Eye (tissue), 1 donor: Measurements from ENCODE around the gene USP54.
"Not testable (repeated sequence)": the region's sequence is repeated elsewhere in the genome, so short reads cannot be mapped to it uniquely, and the experiment has no call there.

Source experiments
- DNase-seq: peaks from one replicate; pipeline ENCODE4 v3.0.0-alpha.2; 2015

The USP54 gene

DNA sequence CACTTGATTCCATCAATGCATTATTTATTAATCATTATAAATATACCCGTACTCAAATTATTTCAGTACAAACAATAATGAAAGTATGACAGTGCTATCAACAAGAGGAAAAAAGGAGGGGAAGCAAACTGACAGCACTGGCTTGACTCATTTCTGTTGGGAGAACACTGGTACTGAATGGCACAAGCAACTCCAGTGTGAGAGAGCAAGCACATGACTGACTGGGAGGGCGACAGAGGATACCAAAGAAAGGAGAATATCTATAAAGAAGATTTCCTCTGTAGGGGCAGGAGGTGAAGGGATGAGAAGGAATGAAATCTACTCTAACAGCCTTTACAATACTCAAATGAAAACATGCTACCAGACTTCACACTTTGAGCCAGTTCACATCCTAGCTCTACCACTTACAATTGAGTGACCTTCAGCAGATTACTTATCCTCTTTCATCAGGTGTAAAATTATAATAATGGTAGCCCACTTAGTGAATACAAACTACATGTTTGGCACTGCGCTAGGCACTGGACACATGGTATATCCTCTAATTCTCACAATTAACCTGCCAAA, 1.5 kb downstream of the USP54 start:
- no peak for DNase-seq

GRCh38 chr10:73588656-73589055, 2.5 kb downstream of the USP54 start:
- DNase-seq: no peak

GRCh38 chr10:73586583-73586984, 4.6 kb downstream of the USP54 start:
- peak; percentile 44 for DNase-seq

DNA sequence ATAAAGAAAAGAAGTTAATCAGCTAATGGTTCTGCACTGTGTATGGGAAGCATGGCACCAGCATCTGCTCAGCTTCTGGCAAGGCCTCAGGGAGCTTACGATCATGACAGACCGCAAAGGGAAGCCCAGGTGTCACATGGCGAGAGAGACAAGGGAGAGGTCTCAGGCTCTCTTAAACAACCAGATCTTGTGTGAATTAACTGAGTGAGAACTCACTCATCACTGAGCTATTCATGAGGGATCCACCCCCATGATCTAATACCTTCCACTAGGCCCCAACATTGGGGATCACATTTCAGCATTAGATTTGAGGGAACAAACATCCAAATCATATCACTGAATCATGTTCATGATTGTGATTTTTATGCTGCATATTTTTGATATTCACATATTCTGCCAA, 5.8 kb downstream of the USP54 start:
- no peak for DNase-seq

- DNase-seq: no peak
These were observed 6.4 kb downstream of the USP54 start for GRCh38 chr10:73584737-73585136.

DNA sequence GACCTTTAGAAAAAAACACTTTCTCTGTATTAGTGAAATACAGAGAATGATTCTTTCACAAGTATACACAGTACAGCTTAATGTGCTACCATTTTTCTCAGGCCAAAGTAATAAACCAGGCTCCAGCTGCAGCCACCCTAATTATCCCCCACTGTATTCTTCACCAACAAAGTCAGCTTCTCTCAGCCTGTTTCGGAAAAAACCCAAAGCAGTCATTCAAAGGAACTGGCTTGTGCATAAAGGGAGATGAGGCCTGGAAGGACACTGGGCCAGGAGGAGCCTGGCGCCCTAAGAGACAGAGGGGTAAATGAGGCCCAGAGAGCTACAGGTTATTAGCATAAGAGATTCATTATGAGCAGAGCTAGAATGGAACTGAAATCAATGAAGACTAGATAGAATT, 9.2 kb downstream of the USP54 start:
- no peak for DNase-seq

DNA sequence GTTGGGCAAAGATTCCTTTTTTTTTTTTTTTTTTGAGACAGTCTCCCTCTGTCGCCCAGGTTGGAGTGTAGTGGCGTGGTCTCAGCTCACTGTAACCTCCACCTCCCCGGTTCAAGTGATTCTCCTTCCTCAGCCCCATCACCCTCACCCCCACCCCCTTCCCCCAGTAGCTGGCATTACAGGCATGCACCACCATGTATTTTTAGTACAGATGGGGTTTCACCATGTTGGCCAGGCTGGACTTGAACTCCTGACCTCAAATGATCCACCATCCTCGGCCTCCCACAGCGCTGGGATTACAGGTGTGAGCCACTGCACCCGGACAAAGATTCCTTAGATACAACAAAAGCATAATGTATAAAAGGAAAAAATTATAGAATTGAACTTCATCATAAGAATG, 12.2 kb downstream of the USP54 start:
- DNase-seq: not testable (repeated sequence)

GRCh38 chr10:73577788-73578187, 13.4 kb downstream of the USP54 start:
- no peak for DNase-seq

DNA sequence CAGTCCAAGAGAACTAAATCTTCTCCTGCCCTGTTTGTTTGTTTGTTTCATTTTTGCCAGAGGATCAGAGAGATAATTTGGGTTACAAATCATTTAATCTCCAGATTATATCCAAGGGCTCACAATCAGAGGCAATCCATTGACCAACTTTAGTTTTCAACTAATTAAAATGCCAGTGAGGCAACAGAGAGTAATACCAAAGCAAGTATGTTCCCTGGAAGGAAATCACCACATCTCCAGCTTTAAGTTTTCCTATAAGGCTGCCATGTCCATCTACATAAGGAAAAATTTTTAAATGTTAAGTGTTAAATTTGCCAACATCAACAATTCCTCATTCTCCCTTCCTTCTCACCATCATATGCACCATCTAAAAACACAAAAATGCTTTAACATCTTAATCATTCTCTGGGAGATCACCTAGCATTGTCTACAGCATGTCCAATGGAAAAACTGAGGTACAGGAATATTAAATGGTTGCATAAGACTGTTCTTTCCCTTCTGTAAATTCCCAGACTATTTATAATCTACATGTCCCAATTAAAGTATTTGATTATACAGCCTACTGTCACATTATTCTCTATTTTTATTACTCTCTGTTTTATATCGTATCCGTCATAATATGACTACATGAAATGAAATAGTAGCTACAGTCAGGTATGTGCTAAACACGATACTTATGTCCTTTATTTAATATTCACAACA, 14.1 kb downstream of the USP54 start:
- no peak for DNase-seq

- DNase-seq: no peak
These were observed 14.8 kb downstream of the USP54 start for GRCh38 chr10:73576178-73576889.

DNA sequence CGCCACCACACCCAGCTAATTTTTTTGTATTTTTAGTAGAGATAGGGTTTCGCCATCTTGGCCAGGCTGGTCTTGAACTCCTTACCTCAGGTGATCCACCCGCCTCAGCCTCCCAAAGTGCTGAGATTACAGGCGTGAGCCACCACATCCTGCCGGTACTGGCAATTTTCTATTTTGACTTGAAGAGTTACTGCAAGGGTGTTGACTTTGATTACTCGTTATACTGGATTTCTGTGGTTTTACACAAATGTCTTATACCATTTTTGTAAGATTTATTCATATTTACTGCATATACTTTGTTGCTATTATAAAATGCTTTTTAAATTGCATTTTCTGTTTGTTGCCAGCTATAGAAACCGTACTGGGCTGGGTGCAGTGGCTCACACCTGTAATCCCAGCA, 24.1 kb downstream of the USP54 start:
- not testable (repeated sequence) for DNase-seq

DNA sequence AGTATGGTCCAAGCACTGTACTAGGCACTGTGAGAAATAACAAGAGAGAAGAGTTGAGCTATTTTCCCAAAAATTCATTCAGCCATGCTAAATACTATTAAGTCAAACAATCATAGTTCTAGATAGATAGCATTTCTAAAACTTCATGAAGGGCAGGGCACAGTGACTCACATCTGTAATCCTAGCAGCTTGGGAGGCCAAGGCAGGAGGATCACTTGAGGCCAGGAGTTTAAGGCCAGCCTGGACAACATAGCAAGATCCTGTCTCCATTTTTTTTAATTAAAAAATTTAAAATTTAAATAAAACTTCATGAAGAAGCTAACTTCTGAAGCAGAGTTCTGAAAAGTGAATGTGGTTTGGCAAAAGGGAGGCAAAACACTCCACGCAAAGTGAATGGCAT, 29.9 kb downstream of the USP54 start:
- DNase-seq: no peak

- no peak for DNase-seq
These were observed 31.6 kb downstream of the USP54 start for GRCh38 chr10:73559590-73559989.

- DNase-seq: no peak
These were observed 34.3 kb downstream of the USP54 start for GRCh38 chr10:73556855-73557254.

GRCh38 chr10:73554721-73555120, 36.4 kb downstream of the USP54 start:
- no peak for DNase-seq

GRCh38 chr10:73553761-73554160, 37.4 kb downstream of the USP54 start:
- no peak for DNase-seq

- DNase-seq: peak; percentile 85
These were observed 38.1 kb downstream of the USP54 start for GRCh38 chr10:73552819-73553715.

GRCh38 chr10:73551515-73551914, 39.6 kb downstream of the USP54 start:
- no peak for DNase-seq

DNA sequence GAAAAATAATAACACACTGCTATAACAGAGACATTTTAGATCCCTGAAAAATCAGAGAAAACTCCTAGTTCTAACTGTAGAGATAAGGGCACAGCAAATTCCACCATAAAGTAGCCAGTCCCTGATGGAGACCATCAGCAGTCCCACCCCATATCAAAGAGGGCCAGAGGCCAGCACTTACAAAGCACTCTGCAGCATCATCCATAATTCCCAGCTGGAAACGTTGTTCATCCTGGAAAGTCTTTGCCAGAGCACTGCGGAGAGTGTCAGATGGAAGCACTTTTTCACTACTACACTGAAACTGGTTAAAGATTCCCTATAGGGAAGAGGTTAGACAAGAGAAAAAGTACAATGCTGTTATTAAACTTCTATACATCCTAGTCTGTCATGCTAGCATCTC, 45.8 kb downstream of the USP54 start:
- DNase-seq: no peak

DNA sequence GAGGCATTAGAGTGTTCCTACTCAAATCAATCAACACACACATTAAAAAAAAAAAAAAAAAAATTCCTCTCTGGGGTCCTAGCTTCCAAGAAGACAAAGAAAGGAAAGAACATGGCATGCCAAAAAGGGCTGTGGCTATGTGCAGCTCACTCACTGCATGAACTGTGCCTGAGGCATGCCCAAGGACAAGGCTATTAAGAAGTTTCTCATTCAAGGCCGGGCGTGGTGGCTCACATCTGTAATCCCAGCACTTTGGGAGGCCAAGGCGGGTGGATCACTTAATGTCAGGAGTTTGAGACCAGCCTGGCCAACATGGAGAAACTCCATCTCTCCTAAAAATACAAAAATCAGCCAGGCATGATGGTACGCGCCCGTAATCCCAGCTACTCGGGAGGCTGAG, 53.4 kb downstream of the USP54 start:
- DNase-seq: no peak

DNA sequence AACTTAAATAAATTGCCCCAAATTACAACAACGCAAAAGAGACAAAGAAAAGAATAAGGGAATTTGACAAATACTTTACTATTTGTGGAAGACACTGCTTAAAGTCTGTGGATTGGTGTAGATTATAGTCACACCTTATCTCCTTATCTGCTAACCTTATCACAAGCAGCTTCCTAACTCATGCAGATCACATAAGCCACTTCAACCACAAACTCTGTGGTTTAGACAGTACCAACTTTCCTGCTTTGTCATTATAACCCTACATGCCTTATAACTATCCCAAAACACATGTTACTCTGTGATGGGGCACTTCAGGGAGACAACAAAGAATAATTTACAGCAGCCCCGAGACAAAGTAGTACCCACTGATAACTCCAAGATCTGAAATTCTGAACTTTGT, 53.9 kb downstream of the USP54 start:
- DNase-seq: no peak

GRCh38 chr10:73534857-73535256, 56.3 kb downstream of the USP54 start:
- DNase-seq: no peak

DNA sequence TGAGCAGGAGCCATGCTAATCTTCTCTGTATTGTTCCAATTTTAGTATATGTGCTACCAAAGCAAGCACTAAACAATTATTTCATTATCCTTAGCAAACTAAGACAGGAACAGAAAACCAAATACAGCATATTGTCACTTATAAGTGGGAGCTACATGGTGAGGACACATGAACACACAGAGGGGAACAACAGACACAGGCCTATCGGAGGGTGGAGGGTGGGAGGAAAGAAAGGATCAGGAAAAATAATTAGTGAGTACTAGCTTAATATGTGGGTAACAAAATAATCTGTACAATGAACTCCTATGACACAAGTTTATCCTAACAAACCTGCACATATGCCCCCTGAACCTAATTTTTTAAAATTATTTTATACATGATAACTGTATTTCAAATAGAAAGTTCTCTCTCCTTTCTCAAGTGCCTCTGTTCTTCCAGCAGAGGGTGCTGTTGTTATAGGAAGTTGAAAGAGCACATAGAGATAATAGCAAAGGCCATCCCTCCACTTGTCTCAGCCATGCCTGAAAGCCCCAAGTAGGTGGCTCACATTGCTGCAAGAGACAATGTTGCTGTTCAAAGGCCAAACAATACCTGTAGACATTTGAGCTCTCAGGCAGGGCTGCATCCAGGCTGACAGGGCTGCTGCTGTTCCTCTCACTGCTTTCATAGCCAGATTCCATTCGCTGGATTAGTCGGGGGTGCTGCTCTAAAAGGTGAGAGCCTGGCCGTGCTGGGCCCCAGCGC, 61.9 kb downstream of the USP54 start:
- peak; percentile 85 for DNase-seq
